GM18861 (cell line): Measurements from ENCODE around the gene SLC4A1AP.

Source experiments
- ATAC-seq: cut with Tn5 transposase; IDR thresholded peaks from one replicate; pipeline ENCODE4 v1.9.1; 2021; ENCODE audit not compliant: unreplicated experiment

The SLC4A1AP gene

DNA sequence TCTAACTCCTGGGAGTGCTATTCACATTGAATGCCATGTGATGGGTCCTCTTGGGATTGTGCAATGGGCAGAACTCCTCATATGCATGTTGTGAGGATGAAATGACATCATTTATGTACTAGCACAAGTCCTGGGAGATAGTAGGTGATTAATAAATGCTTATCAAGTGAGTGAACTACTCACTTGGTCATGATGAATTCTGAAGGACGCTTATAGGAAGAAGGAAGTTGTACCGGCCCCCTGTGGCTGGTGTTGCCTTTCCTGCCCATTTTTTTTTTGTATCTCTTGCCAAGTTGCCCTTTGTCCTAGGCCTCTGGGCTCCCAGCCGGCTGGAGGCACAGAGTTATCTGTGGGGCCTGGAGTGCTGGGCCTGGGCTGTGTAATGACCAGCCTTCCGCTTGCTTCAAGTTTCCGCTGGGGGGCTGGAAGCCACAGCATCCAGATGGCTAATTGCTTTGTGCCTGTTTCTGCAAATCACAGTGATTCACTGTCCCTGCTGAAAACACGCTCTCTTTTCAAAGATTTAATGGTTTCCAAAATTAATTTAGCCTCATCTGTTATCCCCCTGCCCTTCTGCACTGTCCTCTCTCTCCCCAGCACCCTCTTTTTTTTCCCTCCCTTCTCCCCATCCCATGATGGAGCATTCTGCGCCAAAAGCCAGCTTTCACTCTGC lies 74.1 kb downstream of the SLC4A1AP start:
- ATAC-seq = no peak

DNA sequence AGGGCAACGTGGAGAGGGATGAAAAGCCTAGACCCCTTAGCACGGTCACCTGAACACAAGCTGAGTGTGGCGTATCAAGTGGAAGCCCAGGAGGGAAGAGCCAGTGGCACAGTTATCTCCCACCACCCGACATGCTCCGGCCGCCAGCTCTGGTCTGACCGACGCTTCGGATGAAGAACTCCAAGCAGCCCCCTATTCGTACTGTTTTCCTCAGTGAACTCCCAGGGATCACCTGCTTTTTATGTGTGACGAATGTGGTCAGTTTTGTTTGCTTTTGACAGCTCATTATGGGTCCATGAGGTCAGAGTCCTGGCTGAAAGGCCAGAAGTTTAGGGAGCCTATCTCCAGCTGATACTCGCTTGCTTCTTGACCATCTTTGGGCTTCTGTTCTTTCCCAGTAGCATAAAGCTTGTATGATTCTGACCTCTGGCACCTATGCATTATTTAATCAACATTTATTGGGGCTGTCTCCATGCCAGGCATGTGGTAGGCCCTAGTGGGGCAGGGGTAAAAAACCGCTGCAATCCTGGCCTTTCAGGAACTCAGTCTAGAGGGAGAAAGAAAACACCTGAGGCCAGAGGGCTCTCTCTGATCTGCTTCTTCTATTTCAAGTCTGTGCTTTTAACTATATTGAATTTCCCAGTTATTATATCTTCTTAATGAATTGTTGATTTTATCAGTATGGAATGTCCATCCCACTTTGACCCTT lies 74.8 kb downstream of the SLC4A1AP start:
- no peak for ATAC-seq

- no peak for ATAC-seq
These were observed 75.3 kb downstream of the SLC4A1AP start for GRCh38 chr2:27739058-27739373.

DNA sequence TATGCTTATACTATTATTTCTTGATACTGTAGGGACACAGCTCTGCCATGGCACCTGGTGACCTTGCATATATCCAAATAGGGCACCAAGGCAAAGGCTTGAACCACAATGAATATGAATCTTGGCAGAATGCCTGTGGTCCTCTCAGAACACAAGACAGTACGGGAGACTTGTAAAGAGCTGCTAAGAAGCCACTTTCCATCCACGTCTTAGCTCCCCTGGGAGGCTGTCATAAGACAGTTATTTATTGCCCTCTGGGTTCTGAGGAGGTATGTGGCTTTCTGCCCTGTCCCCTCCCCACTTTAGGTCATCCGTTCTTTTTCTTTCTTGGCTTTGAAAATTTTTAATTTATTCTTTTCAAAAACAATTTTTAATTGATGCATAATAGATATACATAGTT lies 78.0 kb downstream of the SLC4A1AP start:
- no peak for ATAC-seq

- no peak for ATAC-seq
These were observed 78.9 kb downstream of the SLC4A1AP start for GRCh38 chr2:27742571-27742970.
